Stimulated activated CD4-positive, alpha-beta T cell treated with anti-CD3 and anti-CD28 coated beads, Interleukin-4, amount 100 ng/mL, for 48 hours (primary cell): Measurements from ENCODE around the gene VDAC1.

Experiments used
- DNase-seq, 2 donors: peaks; one replicate each; pipeline ENCODE4 v3.0.0-alpha.2; 2020; ENCODE audit warnings: low read depth in 2 of 2

VDAC1 gene

GRCh38 chr5:133995883-133996563, 8.8 kb downstream of the VDAC1 start:
- no peak for DNase-seq

- no peak for DNase-seq
Observed at GRCh38 chr5:133995341-133995740, 9.4 kb downstream of the VDAC1 start.

GRCh38 chr5:133994990-133995333, 9.8 kb downstream of the VDAC1 start:
- DNase-seq: no peak

GRCh38 chr5:133994297-133994989, 10.3 kb downstream of the VDAC1 start:
- DNase-seq: no peak

- no peak for DNase-seq
Observed at GRCh38 chr5:133993185-133993936, 11.4 kb downstream of the VDAC1 start.

GRCh38 chr5:133992429-133993155, 12.2 kb downstream of the VDAC1 start:
- no peak for DNase-seq

GRCh38 chr5:133991171-133991910, 13.4 kb downstream of the VDAC1 start:
- DNase-seq: no peak

- DNase-seq: no peak
Observed at GRCh38 chr5:133990396-133990795, 14.4 kb downstream of the VDAC1 start.

- no peak for DNase-seq
Observed at GRCh38 chr5:133985540-133986180, 19.1 kb downstream of the VDAC1 start.

- no peak for DNase-seq
Observed at GRCh38 chr5:133983674-133984073, 21.1 kb downstream of the VDAC1 start.

- no peak for DNase-seq
Observed at GRCh38 chr5:133981714-133982113, 23.1 kb downstream of the VDAC1 start.

- no peak for DNase-seq
Observed at GRCh38 chr5:133980652-133981051, 24.1 kb downstream of the VDAC1 start.

GRCh38 chr5:133978943-133979342, 25.8 kb downstream of the VDAC1 start:
- DNase-seq: no peak

- DNase-seq: no peak
Observed at GRCh38 chr5:133977858-133978257, 26.9 kb downstream of the VDAC1 start.

- DNase-seq: no peak
Observed at GRCh38 chr5:133977161-133977787, 27.5 kb downstream of the VDAC1 start.

GRCh38 chr5:133975546-133975945, 29.2 kb downstream of the VDAC1 start:
- peak in 1 of 2 donors; percentile 23 for DNase-seq

- DNase-seq: no peak
Observed at GRCh38 chr5:133974142-133974541, 30.6 kb downstream of the VDAC1 start.

GRCh38 chr5:133970325-133970909, 34.4 kb downstream of the VDAC1 start:
- DNase-seq: no peak

GRCh38 chr5:133969654-133970324, 35.0 kb downstream of the VDAC1 start:
- no peak for DNase-seq
